CD4-positive, alpha-beta T cell treated with Interleukin-6 at 100 ng/mL for 8 hours (primary cell): ENCODE measurements around the gene OR7C2.
"Not testable (repeated sequence)": the region's sequence is repeated elsewhere in the genome, so short reads cannot be mapped to it uniquely, and the experiment has no call there.

Source experiments
- DNase-seq: peaks from one replicate; pipeline ENCODE4 v3.0.0-alpha.2; 2020; ENCODE audit warnings: mixed read lengths, low spot score

The OR7C2 gene

DNA sequence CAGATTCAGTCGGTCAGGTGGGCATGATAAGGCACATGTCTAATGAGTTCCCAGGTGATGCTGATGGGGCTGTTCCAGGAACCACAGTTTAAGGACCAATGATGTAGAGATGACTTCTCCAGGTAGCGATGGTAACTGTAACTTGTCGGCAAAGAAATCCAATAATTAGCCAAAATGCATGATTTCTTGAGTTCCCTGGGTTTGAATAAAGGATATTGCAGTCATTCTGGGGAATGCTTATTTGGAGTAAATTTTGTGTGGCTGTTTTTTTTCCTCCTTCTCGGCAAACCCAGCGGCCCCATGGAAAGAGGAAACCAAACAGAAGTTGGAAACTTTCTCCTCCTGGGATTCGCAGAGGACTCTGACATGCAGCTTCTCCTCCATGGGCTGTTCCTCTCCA lies at the start of gene OR7C2:
TSS of gene OR7C2 (plus strand) at position 301 of the 400 bp plus-strand sequence. CDS start at position 301, 0 bp downstream.
- DNase-seq, result no peak

DNA sequence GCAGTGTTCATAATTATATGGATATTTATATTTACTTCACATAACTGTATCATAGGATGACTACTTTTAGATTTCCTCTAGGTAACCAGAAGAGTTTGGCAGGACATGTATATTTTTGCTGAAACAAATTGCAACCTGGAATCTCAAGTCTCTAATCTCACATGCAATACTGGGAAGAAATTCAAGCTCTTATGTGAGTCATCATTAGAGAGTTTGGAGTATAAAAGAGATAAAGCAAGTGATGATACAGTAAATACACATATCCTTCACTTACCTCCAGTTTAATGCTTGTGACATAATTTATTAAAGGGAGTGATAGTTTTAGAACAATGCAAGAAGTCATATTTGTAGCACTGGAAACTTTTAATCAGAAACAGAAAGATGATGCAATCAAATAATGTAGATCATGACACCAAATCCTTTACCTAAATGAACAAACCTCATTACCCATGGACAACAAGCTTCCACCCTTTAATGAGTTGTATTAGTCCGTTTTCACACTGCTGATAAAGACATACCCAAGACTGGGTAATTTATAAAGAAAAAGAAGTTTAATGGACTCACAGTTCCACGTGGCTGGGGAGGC lies 39.5 kb upstream of the OR7C2 start:
- DNase-seq, result no peak

DNA sequence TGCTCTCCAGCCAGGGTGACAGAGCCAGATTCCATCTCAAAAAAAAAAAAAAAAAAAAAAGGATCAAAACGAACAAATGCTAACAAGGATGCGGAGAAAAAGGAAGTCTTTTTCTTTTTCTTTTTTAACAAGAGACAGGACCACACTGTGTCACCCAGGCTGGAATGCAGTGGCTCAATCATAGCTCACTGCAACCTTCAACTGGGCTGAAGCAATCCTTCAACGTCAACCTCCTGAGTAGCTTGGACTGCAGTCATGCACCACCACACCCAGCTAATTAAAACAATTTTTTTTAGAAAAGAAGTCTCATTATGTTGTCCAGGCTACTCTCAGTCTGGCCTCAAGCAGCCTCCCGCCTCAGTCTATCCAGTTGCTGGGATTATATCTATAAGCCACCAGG lies 34.6 kb upstream of the OR7C2 start:
- no peak for DNase-seq

GRCh38 chr19:14915116-14915515 lies 26.2 kb upstream of the OR7C2 start:
- DNase-seq, result no peak

GRCh38 chr19:14916848-14917247 lies 24.4 kb upstream of the OR7C2 start:
- no peak for DNase-seq

GRCh38 chr19:14933506-14933905 lies 7.8 kb upstream of the OR7C2 start:
- no peak for DNase-seq

DNA sequence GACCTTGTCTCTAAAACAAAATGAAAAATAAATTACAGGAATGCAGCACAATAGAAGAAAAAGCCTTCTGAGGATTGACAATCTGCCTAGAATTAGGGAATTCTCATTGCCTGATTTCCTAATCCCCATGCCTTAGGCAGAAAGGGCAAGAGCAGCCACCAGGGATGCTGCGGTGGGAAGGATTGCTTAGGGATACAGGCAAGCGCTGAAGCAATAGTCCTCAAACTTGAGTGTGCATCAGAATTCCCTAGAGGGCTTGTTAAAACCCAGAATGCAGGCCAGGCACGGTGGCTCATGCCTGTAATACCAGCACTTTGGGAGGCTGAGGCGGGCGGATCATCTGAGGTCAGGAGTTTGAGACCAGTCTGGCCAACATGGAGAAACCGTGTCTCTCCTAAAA lies 1.0 kb upstream of the OR7C2 start:
- DNase-seq, result no peak

DNA sequence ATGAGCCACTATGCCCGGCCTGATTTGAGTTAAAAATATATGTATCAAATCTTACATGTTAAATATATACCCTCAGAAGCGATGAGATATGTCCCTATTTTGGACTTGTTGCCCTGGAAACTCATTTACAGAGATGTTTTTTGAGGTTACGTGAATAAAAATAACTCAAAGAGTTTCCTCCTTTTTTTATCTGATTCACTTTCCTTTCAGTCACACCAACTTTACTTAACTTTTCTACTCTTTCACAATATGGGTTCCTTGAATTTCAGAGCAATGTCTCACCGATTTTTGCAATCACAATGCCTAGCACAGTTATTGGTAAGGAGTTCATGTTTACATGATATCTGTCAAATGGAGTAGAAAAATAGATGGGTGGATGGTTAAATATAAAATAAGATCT lies 2.3 kb downstream of the OR7C2 start:
- DNase-seq, result no peak

DNA sequence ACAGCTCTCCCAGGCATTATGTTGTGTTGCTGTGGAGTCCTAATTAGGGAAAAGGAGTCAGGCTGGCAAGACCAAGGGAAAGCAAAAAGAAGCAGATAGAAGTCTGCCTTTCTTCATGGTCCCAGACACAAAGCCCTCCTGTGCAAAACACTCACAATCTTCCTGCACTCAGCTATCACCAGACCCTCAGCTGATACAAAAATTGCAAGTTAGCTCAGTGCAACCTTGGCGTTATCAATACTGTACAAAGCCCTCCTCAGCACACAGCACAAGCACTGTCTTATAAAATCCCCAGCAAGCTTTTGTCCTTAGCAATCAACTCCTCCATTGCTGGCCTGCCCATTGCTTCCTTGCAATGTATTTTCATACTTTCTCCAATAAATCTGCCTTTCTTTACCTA lies 3.2 kb downstream of the OR7C2 start:
- DNase-seq, result no peak

DNA sequence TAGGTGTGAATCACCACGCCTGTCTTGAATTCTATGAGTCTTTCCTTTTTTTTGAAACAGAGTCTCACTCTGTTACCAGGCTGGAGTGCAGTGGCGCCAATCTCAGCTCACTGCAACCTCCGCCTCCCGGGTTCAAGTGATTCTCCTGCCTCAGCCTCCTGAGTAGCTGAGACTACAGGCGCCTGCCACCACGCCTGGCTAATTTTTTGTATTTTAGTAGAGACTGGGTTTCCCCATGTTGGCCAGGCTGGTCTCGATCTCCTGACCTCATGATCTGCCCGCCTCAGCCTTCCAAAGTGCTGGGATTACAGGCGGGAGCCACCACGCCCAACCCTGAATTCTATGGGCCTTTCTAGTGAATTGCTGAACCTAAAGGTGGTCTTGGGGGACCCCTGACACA lies 8.1 kb downstream of the OR7C2 start:
- not testable (repeated sequence) for DNase-seq

DNA sequence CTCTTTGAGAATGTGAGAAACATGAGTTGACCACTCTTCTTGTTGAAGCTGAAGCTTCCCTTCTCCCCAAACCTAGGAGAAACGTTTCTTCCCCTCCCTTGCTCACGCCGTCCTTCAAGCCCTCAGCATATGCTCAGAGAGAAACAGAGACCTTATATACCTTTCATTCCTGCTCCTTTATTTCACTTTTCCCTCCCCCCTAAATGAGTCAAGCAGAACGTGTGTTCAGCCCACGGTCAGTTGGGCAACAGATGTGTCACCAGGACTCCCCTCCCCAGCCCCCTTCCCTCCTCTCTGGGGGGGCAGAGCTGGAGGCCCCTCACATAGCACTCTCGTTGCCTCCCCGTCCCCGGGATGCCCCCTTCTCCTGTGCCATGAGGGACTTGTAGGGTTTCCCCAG lies 8.6 kb downstream of the OR7C2 start:
- no peak for DNase-seq

- no peak for DNase-seq
These were observed 9.1 kb downstream of the OR7C2 start for GRCh38 chr19:14950421-14950820.

GRCh38 chr19:14952767-14953166 lies 11.5 kb downstream of the OR7C2 start:
- DNase-seq, result no peak

- DNase-seq, result no peak
These were observed 12.9 kb downstream of the OR7C2 start for GRCh38 chr19:14954071-14954655.

GRCh38 chr19:14957464-14957863 lies 16.2 kb downstream of the OR7C2 start:
- no peak for DNase-seq

- DNase-seq, result no peak
These were observed 18.0 kb downstream of the OR7C2 start for GRCh38 chr19:14959263-14959662.

- DNase-seq, result no peak
These were observed 20.8 kb downstream of the OR7C2 start for GRCh38 chr19:14961956-14962685.

DNA sequence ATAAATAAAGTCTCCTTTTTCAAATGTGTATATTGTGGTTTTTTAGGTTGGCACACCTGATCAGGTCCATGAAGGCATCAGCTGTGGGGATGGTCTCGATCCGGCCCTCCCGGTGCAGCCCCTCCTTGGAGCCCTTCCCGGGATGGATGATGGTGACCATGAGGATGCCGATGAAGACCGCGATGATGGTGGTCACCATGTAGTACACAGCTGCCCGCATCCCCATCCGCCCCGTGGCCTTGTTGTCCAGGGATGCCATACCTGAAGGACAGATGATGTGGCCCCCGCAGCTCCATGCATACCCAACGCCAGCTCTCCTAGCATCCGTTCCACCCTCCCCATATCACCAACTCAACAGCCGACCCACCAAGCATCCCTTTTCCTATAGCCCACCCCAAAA lies 27.0 kb downstream of the OR7C2 start:
- no peak for DNase-seq

DNA sequence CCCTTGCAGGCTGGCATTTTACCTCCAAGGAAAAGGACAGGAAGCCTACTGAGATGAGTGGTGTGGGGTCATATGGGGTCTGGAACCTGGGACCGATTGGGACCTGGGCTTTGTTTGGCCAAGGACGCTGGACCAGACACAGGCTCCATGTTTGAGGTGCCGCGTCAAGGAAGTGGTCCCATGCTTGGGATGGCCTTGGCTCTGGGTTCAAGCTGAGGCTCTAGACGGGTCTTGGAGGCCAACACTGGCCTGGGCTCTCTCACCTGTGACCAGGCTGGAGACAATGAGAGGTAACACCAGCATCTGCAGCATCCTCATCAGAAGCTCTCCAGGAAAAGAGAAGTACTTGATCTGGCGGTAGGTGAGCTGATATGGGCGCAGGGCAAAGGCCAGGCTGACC lies 30.2 kb downstream of the OR7C2 start:
- DNase-seq, result no peak

GRCh38 chr19:14972676-14973075 lies 31.4 kb downstream of the OR7C2 start:
- DNase-seq, result no peak

DNA sequence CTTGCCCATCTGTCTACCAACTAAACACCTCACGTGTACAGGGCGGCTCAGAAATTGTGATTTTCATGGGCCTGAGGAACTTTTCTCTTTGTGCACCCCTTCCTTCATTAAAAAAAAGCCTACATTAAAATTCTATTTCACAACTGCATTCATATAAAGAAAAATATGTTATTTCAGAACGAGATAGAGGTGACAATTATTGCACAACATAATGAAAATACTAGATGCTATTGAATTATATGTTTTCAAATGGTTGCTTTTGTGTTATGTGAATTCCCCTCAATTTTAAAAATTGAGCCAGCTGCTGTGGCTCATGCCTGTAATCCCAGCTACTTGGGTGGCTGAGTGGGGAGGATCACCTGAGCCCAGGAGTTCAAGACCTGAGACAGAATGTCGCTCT lies 33.2 kb downstream of the OR7C2 start:
- DNase-seq, result no peak

DNA sequence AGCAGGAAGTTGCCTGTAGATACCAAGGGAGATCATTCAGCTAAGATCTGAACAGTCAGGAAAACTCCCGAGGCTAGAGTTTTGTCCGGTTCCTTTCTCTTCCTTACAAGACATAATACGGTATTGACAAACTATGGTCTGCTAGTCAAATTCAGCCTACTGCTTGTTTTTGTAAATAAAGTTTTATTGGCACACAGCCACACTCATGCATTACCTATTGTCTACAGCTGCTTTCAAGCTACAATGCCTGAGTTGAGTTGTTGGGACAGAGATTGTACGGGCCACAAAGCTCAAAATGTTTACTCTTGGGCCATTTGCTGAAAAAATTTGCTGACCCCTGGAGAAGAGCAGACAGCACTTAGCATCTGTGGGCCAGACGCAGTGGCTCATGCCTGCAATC lies 35.8 kb downstream of the OR7C2 start:
- no peak for DNase-seq

- DNase-seq, result no peak
These were observed 37.0 kb downstream of the OR7C2 start for GRCh38 chr19:14978161-14978776.
